ENCODE results near the gene DAB2IP.

GRCh38 chr9:121748727-121749423 is 97.4 kb downstream of the DAB2IP start:
- TF ChIP-seq FOXA1 (IDR thresholded peaks at IDR 0.05): no peak
- no peak for TF ChIP-seq FOXK2 (IDR thresholded peaks at IDR 0.05)
- TF ChIP-seq SUZ12 (IDR thresholded peaks at IDR 0.05): no peak
- TF ChIP-seq ARNT (IDR thresholded peaks at IDR 0.05): no peak
- TF ChIP-seq BHLHE40 (IDR thresholded peaks at IDR 0.05; ENCODE audit: borderline replicate concordance): no peak
- no peak for TF ChIP-seq TARDBP (IDR thresholded peaks at IDR 0.05)
- no peak for TF ChIP-seq NFRKB (IDR thresholded peaks at IDR 0.05)
- TF ChIP-seq ZNF384 (IDR thresholded peaks at IDR 0.05): no peak
